Transverse colon (tissue), 3 donors: ENCODE data around the gene SCAI.

Experiments
- EP300 ChIP-seq: sonication (generic); formaldehyde crosslinking; IDR thresholded peaks from one replicate; pipeline ENCODE4 v1.6.1; 2017; ENCODE audit warnings: antibody characterized with exemption, low read depth
- POLR2A ChIP-seq: fragments of 450-650 bp; IDR thresholded peaks from one replicate; pipeline ENCODE4 v1.6.1; 2016; ENCODE audit warnings: antibody characterized with exemption, mild to moderate bottlenecking, moderate library complexity
- TF ChIP-seq, protein P1 (sequence below), 5 experiments: fragments of 200-600 bp in 3 of 5; fragments of 450-650 bp in 2 of 5; sonication (generic) in 3 of 5; IDR thresholded peaks; 1 replicate in 2 of 5; 2 replicates in 3 of 5; pipeline ENCODE4 v1.5.1; 2016 to 2017; ENCODE audit warnings: antibody characterized with exemption in 5 of 5, inconsistent platforms in 3 of 5, mild to moderate bottlenecking in 2 of 5, moderate library complexity in 1 of 5

DNA sequence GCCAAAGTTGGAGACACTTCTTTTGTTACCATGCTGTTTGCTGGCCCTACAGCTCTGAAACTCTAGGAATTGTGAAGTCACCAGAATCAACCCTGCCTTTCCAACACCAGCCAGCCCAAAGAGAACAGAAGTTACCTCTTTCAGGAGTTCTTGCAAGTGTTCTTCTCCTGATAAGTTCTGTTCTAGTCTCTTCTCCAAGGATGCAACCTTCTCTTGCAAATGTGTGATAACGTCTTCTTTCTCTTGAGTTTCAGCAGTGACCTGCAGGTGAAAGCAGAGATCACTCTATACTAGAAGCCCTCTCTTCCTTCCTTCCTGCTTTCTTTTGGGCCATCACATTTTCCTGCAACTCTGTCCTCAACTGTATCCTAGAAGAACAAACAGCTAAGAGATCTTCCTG, 231.6 kb downstream of the SCAI start:
- TF ChIP-seq, protein P1, sequence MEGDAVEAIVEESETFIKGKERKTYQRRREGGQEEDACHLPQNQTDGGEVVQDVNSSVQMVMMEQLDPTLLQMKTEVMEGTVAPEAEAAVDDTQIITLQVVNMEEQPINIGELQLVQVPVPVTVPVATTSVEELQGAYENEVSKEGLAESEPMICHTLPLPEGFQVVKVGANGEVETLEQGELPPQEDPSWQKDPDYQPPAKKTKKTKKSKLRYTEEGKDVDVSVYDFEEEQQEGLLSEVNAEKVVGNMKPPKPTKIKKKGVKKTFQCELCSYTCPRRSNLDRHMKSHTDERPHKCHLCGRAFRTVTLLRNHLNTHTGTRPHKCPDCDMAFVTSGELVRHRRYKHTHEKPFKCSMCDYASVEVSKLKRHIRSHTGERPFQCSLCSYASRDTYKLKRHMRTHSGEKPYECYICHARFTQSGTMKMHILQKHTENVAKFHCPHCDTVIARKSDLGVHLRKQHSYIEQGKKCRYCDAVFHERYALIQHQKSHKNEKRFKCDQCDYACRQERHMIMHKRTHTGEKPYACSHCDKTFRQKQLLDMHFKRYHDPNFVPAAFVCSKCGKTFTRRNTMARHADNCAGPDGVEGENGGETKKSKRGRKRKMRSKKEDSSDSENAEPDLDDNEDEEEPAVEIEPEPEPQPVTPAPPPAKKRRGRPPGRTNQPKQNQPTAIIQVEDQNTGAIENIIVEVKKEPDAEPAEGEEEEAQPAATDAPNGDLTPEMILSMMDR (IDR thresholded peaks at IDR 0.05): no peak
- TF ChIP-seq POLR2A: no peak
- no peak for TF ChIP-seq EP300
